Calu3 (cell line): ENCODE data around the gene SKAP1. TPM values are rescaled to one million over a fixed set of nuclear protein-coding genes. Genes with fewer than 3 reads are reported as not detected.

Experiments
- BruUV-seq: library from RNA; stranded (reverse); fragments of 400-500 nt; replicated peaks from 2 replicates; lab custom pipeline; 2021; lab: Mats Ljungman, UMichigan
- CTCF ChIA-PET: fragments of 300-600 bp; sonication (Branson Sonifier 250); formaldehyde crosslinking; loops from one replicate; lab custom pipeline; 2022; ENCODE audit warnings: antibody characterized with exemption; lab: Charles Lee
- DNase-seq: peaks from one replicate; pipeline ENCODE4 v3.0.0; 2022
- H3K27ac Mint-ChIP-seq: one replicate; pipeline ENCODE4 v1.8.0; 2022; ENCODE audit warnings: mixed read lengths; ENCODE audit not compliant: unreplicated experiment
- H3K27me3 Mint-ChIP-seq: one replicate; pipeline ENCODE4 v1.8.0; 2022; ENCODE audit warnings: mixed read lengths; ENCODE audit not compliant: unreplicated experiment
- H3K36me3 Mint-ChIP-seq: one replicate; pipeline ENCODE4 v1.8.0; 2022; ENCODE audit warnings: mild to moderate bottlenecking, moderate library complexity, mixed read lengths; ENCODE audit not compliant: insufficient read depth, unreplicated experiment
- H3K4me1 Mint-ChIP-seq: one replicate; pipeline ENCODE4 v1.8.0; 2022; ENCODE audit warnings: mild to moderate bottlenecking, low read depth, mixed read lengths; ENCODE audit not compliant: unreplicated experiment
- H3K4me3 Mint-ChIP-seq: one replicate; pipeline ENCODE4 v1.8.0; 2022; ENCODE audit warnings: mild to moderate bottlenecking, low read depth, moderate library complexity, mixed read lengths; ENCODE audit not compliant: unreplicated experiment
- H3K9me3 Mint-ChIP-seq: one replicate; pipeline ENCODE4 v1.8.0; 2022; ENCODE audit warnings: low read depth, mixed read lengths; ENCODE audit not compliant: unreplicated experiment
- intact Hi-C: fragments of 100-400 bp; cut with micrococcal nuclease; formaldehyde crosslinking; loops from one replicate; pipeline ENCODE4 v1.10.0; 2022; ENCODE audit not compliant: unreplicated experiment
- total RNA-seq: library from RNA; stranded (reverse); gene quantifications from 2 replicates; pipeline ENCODE4 v1.2.3, GENCODE V29; 2022
- TF ChIP-seq, protein P1 (sequence below): fragments of 200-600 bp; IDR thresholded peaks from one replicate; pipeline ENCODE4 v1.8.0; 2022; ENCODE audit warnings: antibody characterized with exemption; ENCODE audit not compliant: unreplicated experiment

The SKAP1 gene
- total RNA-seq, 1 experiment from 2014 or later = 4.4 TPM

DNA sequence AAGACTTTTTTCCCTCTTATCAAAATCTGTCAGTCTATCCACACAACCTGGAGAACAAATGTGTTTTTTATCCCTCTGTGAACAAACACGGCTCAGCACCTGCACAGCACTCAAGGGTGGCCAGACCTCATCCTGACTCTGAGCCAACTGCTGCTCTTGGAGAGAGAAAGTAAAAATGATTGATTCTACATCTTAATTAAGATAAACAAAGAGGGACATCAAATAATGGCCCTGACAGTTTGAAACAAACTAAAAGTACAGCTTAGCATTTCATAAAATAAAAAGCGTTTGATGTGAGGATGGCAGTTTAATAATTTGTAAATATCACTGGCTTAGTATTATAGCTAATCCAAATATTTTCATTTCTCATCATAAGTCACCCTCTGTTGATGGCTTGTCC lies 216.2 kb downstream of the SKAP1 start:
- Mint-ChIP-seq H3K9me3 (no peaks in the 10 kb centered on the region), H3K27ac (no peak overlapping the region), H3K27me3 (no peaks in the 10 kb centered on the region), H3K36me3 (no peaks in the 10 kb centered on the region), H3K4me1 (peaks cover 29% of the 10 kb centered on the region), H3K4me3 (no peak overlapping the region)
- no peak for DNase-seq
- CTCF ChIA-PET = interaction anchor here (0.6 to 4.4 kb wide), 5 partner anchors 13 to 1880 kb away, joined by 3 to 29 read pairs (median 5); no protein-coding TSS in a partner anchor
- BruUV-seq = no TSS peak
- intact Hi-C loops = loop anchor here (2.0 kb wide), 2 partner anchors 161 to 405 kb away; no protein-coding TSS in a partner anchor
- TF ChIP-seq, protein P1, sequence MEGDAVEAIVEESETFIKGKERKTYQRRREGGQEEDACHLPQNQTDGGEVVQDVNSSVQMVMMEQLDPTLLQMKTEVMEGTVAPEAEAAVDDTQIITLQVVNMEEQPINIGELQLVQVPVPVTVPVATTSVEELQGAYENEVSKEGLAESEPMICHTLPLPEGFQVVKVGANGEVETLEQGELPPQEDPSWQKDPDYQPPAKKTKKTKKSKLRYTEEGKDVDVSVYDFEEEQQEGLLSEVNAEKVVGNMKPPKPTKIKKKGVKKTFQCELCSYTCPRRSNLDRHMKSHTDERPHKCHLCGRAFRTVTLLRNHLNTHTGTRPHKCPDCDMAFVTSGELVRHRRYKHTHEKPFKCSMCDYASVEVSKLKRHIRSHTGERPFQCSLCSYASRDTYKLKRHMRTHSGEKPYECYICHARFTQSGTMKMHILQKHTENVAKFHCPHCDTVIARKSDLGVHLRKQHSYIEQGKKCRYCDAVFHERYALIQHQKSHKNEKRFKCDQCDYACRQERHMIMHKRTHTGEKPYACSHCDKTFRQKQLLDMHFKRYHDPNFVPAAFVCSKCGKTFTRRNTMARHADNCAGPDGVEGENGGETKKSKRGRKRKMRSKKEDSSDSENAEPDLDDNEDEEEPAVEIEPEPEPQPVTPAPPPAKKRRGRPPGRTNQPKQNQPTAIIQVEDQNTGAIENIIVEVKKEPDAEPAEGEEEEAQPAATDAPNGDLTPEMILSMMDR = no peak

DNA sequence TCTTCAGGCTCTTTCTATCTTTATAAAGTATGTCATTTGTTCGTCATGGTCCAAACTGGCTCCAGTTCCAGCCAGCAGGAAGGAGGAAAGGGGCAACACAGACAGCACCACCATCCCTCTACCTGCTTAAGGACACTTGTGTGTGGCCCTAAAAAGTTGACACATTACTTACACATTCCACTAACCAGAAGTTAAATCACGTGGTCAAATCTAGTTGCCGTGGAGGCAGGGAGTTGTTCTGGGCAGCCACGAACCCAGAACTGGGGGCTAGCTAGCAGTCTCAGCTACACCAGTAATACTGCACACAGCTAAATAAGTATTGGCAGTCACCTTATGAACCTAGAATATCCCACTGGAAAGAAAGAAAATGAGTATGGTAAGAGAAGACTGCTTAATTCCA lies 218.2 kb downstream of the SKAP1 start:
- H3K4me3 Mint-ChIP-seq = no peak overlapping the region
- H3K36me3 Mint-ChIP-seq = no peaks in the 10 kb centered on the region
- DNase-seq = no peak
- CTCF ChIA-PET = interaction anchor here (0.5 kb wide), 1 partner anchor 803 kb away, joined by 6 read pairs; no protein-coding TSS in a partner anchor
- intact Hi-C loops = no loop called here
- no peak overlapping the region for H3K27ac Mint-ChIP-seq
- H3K27me3 Mint-ChIP-seq = no peaks in the 10 kb centered on the region
- TF ChIP-seq, protein P1 = no peak
- peaks cover 9% of the 10 kb centered on the region for H3K4me1 Mint-ChIP-seq
- BruUV-seq = no TSS peak
- no peaks in the 10 kb centered on the region for H3K9me3 Mint-ChIP-seq

DNA sequence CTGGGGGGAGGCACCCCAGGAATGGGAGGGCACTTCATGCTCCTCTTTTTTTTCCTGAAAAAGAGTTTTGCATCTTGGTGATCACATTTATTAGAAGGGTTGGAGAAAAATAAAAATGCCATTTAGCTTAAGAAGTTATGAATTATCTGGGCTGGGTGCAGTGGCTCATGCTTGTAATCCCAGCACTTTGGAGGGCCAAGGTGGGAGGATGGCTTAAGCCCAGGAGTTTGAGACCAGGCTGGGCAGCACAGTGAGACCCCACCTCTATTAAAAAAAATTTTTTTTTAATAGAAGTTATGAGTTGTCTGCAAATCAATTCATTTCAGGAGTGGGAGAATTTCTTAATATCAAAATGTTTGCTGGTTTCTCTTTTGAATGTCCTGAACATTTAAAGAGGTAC lies 219.0 kb downstream of the SKAP1 start:
- no peaks in the 10 kb centered on the region for H3K27me3 Mint-ChIP-seq
- CTCF ChIA-PET = no interaction called here
- BruUV-seq = no TSS peak

DNA sequence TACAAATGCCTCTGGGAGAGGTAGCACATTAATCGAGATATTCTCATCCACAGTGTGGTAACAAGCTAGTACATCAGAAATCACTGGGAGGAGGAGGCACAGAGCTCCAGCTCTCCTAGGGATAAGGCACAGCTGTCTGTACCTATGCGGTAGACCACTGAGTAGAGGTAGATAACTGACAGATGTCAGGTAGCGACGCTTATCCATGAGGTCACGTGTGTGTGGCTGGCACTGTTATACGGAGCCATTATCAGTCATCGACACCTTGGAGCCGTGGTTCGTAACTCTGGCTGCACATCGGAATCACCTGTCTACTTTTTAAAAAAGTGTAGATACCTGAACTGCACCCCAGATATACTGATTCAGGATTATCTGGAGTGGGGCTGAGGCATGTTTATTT lies 220.0 kb downstream of the SKAP1 start:
- Mint-ChIP-seq H3K27ac (no peak overlapping the region), H3K27me3 (no peaks in the 10 kb centered on the region), H3K4me3 (no peak overlapping the region), H3K9me3 (no peaks in the 10 kb centered on the region), H3K36me3 (no peaks in the 10 kb centered on the region), H3K4me1 (no peaks in the 10 kb centered on the region)
- intact Hi-C loops = no loop called here
- BruUV-seq = no TSS peak
- TF ChIP-seq, protein P1 = no peak
- DNase-seq = no peak
- CTCF ChIA-PET = no interaction called here

More for the DNA sequence above, 219.0 kb downstream of the SKAP1 start:
- Mint-ChIP-seq H3K4me3 (no peak overlapping the region), H3K4me1 (peaks cover 6% of the 10 kb centered on the region), H3K36me3 (no peaks in the 10 kb centered on the region), H3K9me3 (no peaks in the 10 kb centered on the region), H3K27ac (no peak overlapping the region)
- TF ChIP-seq, protein P1 = no peak
- no peak for DNase-seq
- intact Hi-C loops = no loop called here
